GM12874 (cell line): Measurements from ENCODE around the gene RAB10.

ENCODE experiments used
- TF ChIP-seq, protein P1 (sequence below): IDR thresholded peaks from 2 replicates; pipeline ENCODE4 v1.5.1; 2011; ENCODE audit warnings: low read depth, mild to moderate bottlenecking, control low read depth, low read length, moderate library complexity; ENCODE audit not compliant: insufficient read depth

Gene RAB10

GRCh38 chr2:26144031-26144430 is 110.1 kb downstream of the RAB10 start:
- TF ChIP-seq, protein P1, sequence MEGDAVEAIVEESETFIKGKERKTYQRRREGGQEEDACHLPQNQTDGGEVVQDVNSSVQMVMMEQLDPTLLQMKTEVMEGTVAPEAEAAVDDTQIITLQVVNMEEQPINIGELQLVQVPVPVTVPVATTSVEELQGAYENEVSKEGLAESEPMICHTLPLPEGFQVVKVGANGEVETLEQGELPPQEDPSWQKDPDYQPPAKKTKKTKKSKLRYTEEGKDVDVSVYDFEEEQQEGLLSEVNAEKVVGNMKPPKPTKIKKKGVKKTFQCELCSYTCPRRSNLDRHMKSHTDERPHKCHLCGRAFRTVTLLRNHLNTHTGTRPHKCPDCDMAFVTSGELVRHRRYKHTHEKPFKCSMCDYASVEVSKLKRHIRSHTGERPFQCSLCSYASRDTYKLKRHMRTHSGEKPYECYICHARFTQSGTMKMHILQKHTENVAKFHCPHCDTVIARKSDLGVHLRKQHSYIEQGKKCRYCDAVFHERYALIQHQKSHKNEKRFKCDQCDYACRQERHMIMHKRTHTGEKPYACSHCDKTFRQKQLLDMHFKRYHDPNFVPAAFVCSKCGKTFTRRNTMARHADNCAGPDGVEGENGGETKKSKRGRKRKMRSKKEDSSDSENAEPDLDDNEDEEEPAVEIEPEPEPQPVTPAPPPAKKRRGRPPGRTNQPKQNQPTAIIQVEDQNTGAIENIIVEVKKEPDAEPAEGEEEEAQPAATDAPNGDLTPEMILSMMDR, result no peak

DNA sequence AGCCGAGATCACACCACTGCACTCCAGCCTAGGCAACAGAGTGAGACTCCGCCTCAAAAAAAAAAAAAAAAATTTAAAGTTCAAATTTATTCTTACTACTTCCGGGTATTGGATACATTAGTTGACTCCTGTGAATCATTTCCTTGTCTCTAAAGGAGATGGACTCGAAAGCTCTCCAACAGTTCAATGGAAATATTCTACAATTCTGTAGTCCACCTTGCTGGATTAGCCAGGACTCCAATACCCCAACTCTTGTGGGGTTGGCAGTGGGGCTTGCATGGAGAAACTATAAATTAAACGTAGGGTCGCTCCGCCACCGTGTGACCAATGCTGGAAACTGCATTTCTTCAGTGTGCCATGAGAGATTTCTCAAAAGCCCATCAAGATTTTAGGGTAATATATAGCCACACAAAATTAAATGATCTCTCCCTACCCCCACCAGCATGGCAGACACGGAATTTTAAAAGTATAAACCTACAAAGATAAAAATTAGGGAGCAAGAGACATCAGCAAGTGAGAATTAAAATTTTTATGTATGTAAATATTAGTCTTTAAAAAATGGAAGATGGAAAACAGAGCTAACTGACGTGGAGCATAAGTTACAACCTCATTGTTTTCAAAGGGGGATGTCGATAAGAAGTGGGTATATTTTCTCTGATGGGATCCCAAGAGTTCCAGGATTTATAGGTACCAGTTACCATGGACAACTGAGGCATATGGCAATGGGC is 111.2 kb downstream of the RAB10 start:
- TF ChIP-seq, protein P1, result peak; percentile 60

DNA sequence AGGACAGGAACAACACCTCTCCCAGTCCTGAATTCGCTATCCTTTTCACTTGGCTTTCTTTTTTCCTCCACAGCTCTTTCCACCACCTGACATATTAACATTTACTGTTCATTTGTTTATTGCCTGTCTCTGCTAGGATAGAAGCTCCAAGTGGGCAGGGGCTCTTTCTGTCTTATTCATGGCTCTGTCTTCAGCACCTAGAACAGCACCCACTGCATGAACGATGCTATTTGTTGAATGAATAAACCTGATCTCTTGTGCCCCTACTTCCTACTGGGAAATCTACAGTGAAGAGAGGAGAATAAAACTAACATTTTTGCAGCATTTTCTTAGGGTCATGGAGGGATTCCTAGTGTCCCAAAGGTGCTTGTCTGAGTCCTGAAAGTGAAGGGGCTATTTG is 114.6 kb downstream of the RAB10 start:
- TF ChIP-seq, protein P1, result no peak

DNA sequence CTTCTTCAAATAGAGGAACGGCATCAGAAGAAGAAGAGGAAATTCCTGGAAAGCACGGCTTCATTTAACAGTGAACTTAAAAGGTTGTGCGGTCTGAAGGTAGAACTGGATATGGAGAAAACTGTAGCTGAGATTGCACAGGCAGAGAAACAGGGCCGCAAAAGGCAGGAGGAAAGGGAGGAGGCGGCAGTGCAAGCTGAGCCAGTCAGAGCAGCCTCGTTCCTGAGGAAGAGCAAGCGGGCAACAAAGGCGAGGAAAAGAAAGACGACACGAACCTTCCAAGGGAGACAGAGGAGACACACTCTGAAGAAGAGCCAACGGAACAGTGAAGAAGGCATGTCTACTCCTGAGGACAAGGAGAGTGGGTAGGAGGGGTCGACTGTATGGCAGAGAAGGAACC is 116.4 kb downstream of the RAB10 start:
- TF ChIP-seq, protein P1, result no peak

- TF ChIP-seq, protein P1, result no peak
Observed at GRCh38 chr2:26157580-26157979, 123.7 kb downstream of the RAB10 start.

DNA sequence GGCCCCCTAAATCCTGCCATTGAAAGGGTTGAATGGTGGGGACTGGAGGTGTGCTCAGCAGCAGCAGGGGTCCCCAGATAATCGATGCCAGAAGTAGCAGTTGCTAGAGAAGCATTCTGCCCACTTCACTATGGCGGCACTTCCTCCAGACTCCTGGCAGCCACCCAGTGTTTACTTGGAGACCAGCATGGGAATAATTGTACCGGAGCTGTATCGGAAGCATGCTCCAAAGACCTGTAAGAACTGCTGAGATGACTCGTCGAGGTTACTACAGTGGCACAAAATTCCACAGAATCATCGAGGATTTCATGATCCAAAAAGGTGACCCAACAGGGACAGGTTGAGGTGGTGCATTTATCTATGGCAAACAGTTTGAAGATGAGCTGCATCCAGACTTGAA is 128.0 kb downstream of the RAB10 start:
- TF ChIP-seq, protein P1, result no peak

DNA sequence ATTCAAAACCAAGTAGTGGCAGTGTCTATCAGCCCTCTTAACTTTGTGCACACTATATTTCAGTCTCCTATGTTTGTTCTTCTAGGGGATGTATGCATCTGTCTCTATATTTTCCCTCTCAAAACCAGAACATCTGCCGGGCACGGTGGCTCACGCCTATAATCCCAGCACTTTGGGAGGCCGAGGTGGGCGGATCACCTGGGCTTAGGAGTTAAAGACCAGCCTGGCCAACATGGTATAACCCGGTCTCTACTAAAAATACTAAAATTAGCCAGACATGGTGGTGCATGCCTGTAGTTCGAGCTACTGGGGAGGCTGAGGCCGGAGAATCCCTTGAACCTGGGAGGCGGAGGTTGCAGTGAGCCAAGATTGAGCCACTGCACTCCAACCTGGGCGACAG is 129.1 kb downstream of the RAB10 start:
- TF ChIP-seq, protein P1, result no peak
